ENCODE data around the gene LCNL1. TPM values are rescaled to one million over a fixed set of nuclear protein-coding genes. Genes with fewer than 3 reads are reported as not detected.

The LCNL1 gene
- total and polyA plus RNA-seq, 2 of the 13 experiments (the other 11 are each of a cell fraction or from before 2014, with no cell fraction given), result not detected

- H3K27ac ChIP-seq (ENCODE audit: extremely low read length, insufficient read depth, low read length), result no peak overlapping the region
- no peaks in the 10 kb centered on the region for H3K36me3 ChIP-seq (replicated peaks in 1 of 2; ENCODE audit: control insufficient read depth in 1 of 2, insufficient read depth in 2 of 2, low read length in 2 of 2)
- no peak for ATAC-seq
- no peak overlapping the region for H2AFZ ChIP-seq (ENCODE audit: low read length)
- DNase-seq (ENCODE audit: low spot score), result no peak
- no peak overlapping the region for H3K4me3 ChIP-seq (replicated peaks in 1 of 3; ENCODE audit: insufficient read depth in 1 of 3, low read depth in 2 of 3, low read length in 3 of 3)
- FAIRE-seq, result no peak
- H3K4me1 ChIP-seq (ENCODE audit: insufficient read depth, low read length), result no peaks in the 10 kb centered on the region
- in situ Hi-C loops (cut with HindIII; ENCODE audit: extremely low pct_ligation_motif_present, low pct_unique_long_range_greater_than_20kb), result no loop called here
- no peaks in the 10 kb centered on the region for H3K9me3 ChIP-seq (ENCODE audit: low read length)
- TF ChIP-seq MXI1 (IDR thresholded peaks at IDR 0.05; ENCODE audit: borderline replicate concordance, low read depth, low read length) (no peak), MXD3 (CRISPR knock-in tag; IDR thresholded peaks at IDR 0.05) (no peak), ZSCAN5A (CRISPR knock-in tag; IDR thresholded peaks at IDR 0.05; ENCODE audit: borderline replicate concordance) (no peak), AGO1 (IDR thresholded peaks at IDR 0.05; ENCODE audit: low read depth, low read length, poor library complexity, severe bottlenecking) (no peak), RARA (CRISPR knock-in tag; IDR thresholded peaks at IDR 0.05) (no peak), GTF3A (CRISPR knock-in tag; conservative IDR thresholded peaks at IDR 0.05) (no peak), ZNF431 (CRISPR knock-in tag; IDR thresholded peaks at IDR 0.05; ENCODE audit: borderline replicate concordance, low read depth) (no peak), NR2F6 (IDR thresholded peaks at IDR 0.05) (no peak), NR2F6 (CRISPR knock-in tag; IDR thresholded peaks at IDR 0.05) (no peak), ZNF572 (CRISPR knock-in tag; IDR thresholded peaks at IDR 0.05) (no peak), JUN (CRISPR knock-in tag; IDR thresholded peaks at IDR 0.05) (no peak)
- TF ChIP-seq, protein P1, sequence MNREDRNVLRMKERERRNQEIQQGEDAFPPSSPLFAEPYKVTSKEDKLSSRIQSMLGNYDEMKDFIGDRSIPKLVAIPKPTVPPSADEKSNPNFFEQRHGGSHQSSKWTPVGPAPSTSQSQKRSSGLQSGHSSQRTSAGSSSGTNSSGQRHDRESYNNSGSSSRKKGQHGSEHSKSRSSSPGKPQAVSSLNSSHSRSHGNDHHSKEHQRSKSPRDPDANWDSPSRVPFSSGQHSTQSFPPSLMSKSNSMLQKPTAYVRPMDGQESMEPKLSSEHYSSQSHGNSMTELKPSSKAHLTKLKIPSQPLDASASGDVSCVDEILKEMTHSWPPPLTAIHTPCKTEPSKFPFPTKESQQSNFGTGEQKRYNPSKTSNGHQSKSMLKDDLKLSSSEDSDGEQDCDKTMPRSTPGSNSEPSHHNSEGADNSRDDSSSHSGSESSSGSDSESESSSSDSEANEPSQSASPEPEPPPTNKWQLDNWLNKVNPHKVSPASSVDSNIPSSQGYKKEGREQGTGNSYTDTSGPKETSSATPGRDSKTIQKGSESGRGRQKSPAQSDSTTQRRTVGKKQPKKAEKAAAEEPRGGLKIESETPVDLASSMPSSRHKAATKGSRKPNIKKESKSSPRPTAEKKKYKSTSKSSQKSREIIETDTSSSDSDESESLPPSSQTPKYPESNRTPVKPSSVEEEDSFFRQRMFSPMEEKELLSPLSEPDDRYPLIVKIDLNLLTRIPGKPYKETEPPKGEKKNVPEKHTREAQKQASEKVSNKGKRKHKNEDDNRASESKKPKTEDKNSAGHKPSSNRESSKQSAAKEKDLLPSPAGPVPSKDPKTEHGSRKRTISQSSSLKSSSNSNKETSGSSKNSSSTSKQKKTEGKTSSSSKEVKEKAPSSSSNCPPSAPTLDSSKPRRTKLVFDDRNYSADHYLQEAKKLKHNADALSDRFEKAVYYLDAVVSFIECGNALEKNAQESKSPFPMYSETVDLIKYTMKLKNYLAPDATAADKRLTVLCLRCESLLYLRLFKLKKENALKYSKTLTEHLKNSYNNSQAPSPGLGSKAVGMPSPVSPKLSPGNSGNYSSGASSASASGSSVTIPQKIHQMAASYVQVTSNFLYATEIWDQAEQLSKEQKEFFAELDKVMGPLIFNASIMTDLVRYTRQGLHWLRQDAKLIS (CRISPR knock-in tag; IDR thresholded peaks at IDR 0.05), result no peak
- ChIA-PET CTCF (ENCODE audit: low intra/inter-chr PET ratio, low total read pairs) (no interaction called here), POLR2A (no interaction called here)
- H4K20me1 ChIP-seq (ENCODE audit: insufficient read depth, low read length), result no peaks in the 10 kb centered on the region
- intact Hi-C loops (cut with micrococcal nuclease; ENCODE audit: unreplicated experiment), result no loop called here
- 88% methylated on average over 1 of the region's 1 CpG for WGBS (ENCODE audit: low lambda C conversion rate)
- no peaks in the 10 kb centered on the region for H3K79me2 ChIP-seq (ENCODE audit: insufficient read depth, low read length)
- H3K9ac ChIP-seq (ENCODE audit: insufficient read depth, low read depth, low read length), result no peak overlapping the region
- H3K4me2 ChIP-seq (ENCODE audit: low read depth, low read length), result no peak overlapping the region
- peaks cover 11 to 26% of the 10 kb centered on the region in 2 experiments for H3K27me3 ChIP-seq (ENCODE audit: control insufficient read depth in 1 of 2, insufficient read depth in 2 of 2, low read length in 2 of 2)
- BruUV-seq (replicated peaks), result no TSS peak
Observed at GRCh38 chr9:136957461-136957860, 25.3 kb upstream of the LCNL1 start.
